ENCODE data around the gene RCE1.

GRCh38 chr11:66818231-66818955 is 24.8 kb upstream of the RCE1 start:
- no peak for TF ChIP-seq CTCF (IDR thresholded peaks at IDR 0.05)
- TF ChIP-seq POLR2AphosphoS5 (IDR thresholded peaks at IDR 0.05) = no peak
- TF ChIP-seq EP300 (IDR thresholded peaks at IDR 0.05) = no peak
- no peak for TF ChIP-seq POLR2A (IDR thresholded peaks at IDR 0.05)

Data from gastroesophageal sphincter (tissue), 3 donors.